ENCODE results near the gene NOC3L.

GRCh38 chr10:94294168-94294567, 68.6 kb downstream of the NOC3L start:
- TF ChIP-seq CTCF (IDR thresholded peaks at IDR 0.05; ENCODE audit: extremely low read depth in 1 of 2, insufficient read depth in 1 of 2, low read depth in 1 of 2, low read length in 2 of 2), result no peak
- no peak for TF ChIP-seq MAX (IDR thresholded peaks at IDR 0.05; ENCODE audit: insufficient read depth, insufficient read length)
- no peak for TF ChIP-seq POLR2A (IDR thresholded peaks at IDR 0.05; ENCODE audit: low read depth, low read length)
- no peak for TF ChIP-seq MYC (IDR thresholded peaks at IDR 0.05; ENCODE audit: low read depth, low read length)
- no peak for TF ChIP-seq JUN (IDR thresholded peaks at IDR 0.05; ENCODE audit: borderline replicate concordance, insufficient read depth, insufficient read length, low read depth)

Data from endothelial cell of umbilical vein (primary cell).